OCI-LY1 (cell line): ENCODE results near the gene ARHGEF11.

ENCODE experiments used
- H2AFZ ChIP-seq: fragments of 200-600 bp; sonication (generic), shearing (Covaris generic); 2 replicates; pipeline ENCODE4 v1.6.0; 2014; ENCODE audit warnings: antibody characterized with exemption, mild to moderate bottlenecking, low read length
- H3F3A ChIP-seq: fragments of 200-600 bp; sonication (generic), shearing (Covaris generic); 2 replicates; pipeline ENCODE4 v1.6.0; 2014; ENCODE audit warnings: mild to moderate bottlenecking, antibody characterized with exemption, low read length, moderate library complexity; ENCODE audit not compliant: insufficient read depth
- H3K27ac ChIP-seq: fragments of 200-600 bp; sonication (generic); 2 replicates; pipeline ENCODE4 v1.5.1; 2014; ENCODE audit warnings: low read length, mixed run types, mild to moderate bottlenecking, low read depth; ENCODE audit not compliant: poor library complexity, severe bottlenecking
- H3K27me3 ChIP-seq: fragments of 200-600 bp; sonication (generic); 2 replicates; pipeline ENCODE4 v1.6.0; 2014; ENCODE audit warnings: antibody characterized with exemption, mild to moderate bottlenecking, low read length, moderate library complexity; ENCODE audit not compliant: insufficient read depth
- H3K36me3 ChIP-seq: fragments of 200-600 bp; sonication (generic); 2 replicates; pipeline ENCODE4 v1.6.1; 2014; ENCODE audit warnings: mild to moderate bottlenecking, antibody characterized with exemption, low read length, moderate library complexity, mixed read lengths; ENCODE audit not compliant: insufficient read depth
- H3K4me1 ChIP-seq: fragments of 200-600 bp; sonication (generic); 2 replicates; pipeline ENCODE4 v1.5.1; 2014; ENCODE audit warnings: mild to moderate bottlenecking, low read length, moderate library complexity; ENCODE audit not compliant: insufficient read depth, severe bottlenecking
- H3K4me2 ChIP-seq: fragments of 200-600 bp; sonication (generic), shearing (Covaris generic); 2 replicates; pipeline ENCODE4 v1.6.1; 2014; ENCODE audit warnings: low read length
- H3K4me3 ChIP-seq: fragments of 200-600 bp; sonication (generic); 2 replicates; pipeline ENCODE4 v1.5.1; 2014; ENCODE audit warnings: low read length, low read depth, mild to moderate bottlenecking, mixed read lengths; ENCODE audit not compliant: poor library complexity, severe bottlenecking
- H3K79me2 ChIP-seq: fragments of 200-600 bp; shearing (Covaris generic); 2 replicates; pipeline ENCODE4 v1.6.1; 2016; ENCODE audit warnings: mixed run types, low read length, mixed read lengths; ENCODE audit not compliant: insufficient read depth
- H3K9ac ChIP-seq: fragments of 200-600 bp; sonication (generic), shearing (Covaris generic); 2 replicates; pipeline ENCODE4 v1.6.1; 2014; ENCODE audit warnings: mild to moderate bottlenecking, low read length, mixed read lengths
- H3K9me2 ChIP-seq: fragments of 200-600 bp; sonication (generic), shearing (Covaris generic); 2 replicates; pipeline ENCODE4 v1.6.1; 2014; ENCODE audit warnings: low read depth, mild to moderate bottlenecking, low read length, mixed read lengths
- H3K9me3 ChIP-seq: fragments of 200-600 bp; shearing (Covaris generic); 2 replicates; pipeline ENCODE4 v1.6.1; 2014; ENCODE audit warnings: low read length, mixed read lengths
- H4K20me1 ChIP-seq: fragments of 200-600 bp; sonication (generic), shearing (Covaris generic); 2 replicates; pipeline ENCODE4 v1.6.0; 2016; ENCODE audit warnings: mild to moderate bottlenecking, low read length; ENCODE audit not compliant: insufficient read depth
- CTCF ChIP-seq: fragments of 200-600 bp; sonication (generic), shearing (Covaris generic); IDR thresholded peaks from 2 replicates; pipeline ENCODE4 v1.5.1; 2017; ENCODE audit warnings: mild to moderate bottlenecking, antibody characterized with exemption, low read length, moderate library complexity, mixed read lengths
- EZH2 ChIP-seq: fragments of 200-600 bp; sonication (generic), shearing (Covaris generic); IDR thresholded peaks from 2 replicates; pipeline ENCODE4 v1.8.0; 2017; ENCODE audit warnings: borderline replicate concordance, mixed run types, mild to moderate bottlenecking, antibody characterized with exemption, low read length, moderate library complexity, mixed read lengths

Gene ARHGEF11

GRCh38 chr1:156930483-156930882 lies 115.1 kb downstream of the ARHGEF11 start:
- H3K4me1 ChIP-seq, result no peaks in the 10 kb centered on the region
- no peak for TF ChIP-seq EZH2
- H3K9me3 ChIP-seq, result no peaks in the 10 kb centered on the region

GRCh38 chr1:156929596-156930238 lies 115.8 kb downstream of the ARHGEF11 start:
- Histone ChIP-seq H3K4me1 (no peaks in the 10 kb centered on the region), H3K9me3 (no peaks in the 10 kb centered on the region), H3K79me2 (no peaks in the 10 kb centered on the region), H3K27ac (no peak overlapping the region), H3F3A (no peaks in the 10 kb centered on the region), H3K36me3 (no peaks in the 10 kb centered on the region), H3K4me3 (no peak overlapping the region), H3K4me2 (no peak overlapping the region), H3K9ac (no peak overlapping the region), H3K27me3 (peaks cover 10% of the 10 kb centered on the region; the same call in 1 of the 2 replicates), H3K9me2 (no peaks in the 10 kb centered on the region), H4K20me1 (no peaks in the 10 kb centered on the region), H2AFZ (no peak overlapping the region)
- TF ChIP-seq CTCF (no peak), EZH2 (no peak)

More at GRCh38 chr1:156930483-156930882, 115.1 kb downstream of the ARHGEF11 start:
- Histone ChIP-seq H3K36me3 (no peaks in the 10 kb centered on the region), H3K9me2 (no peaks in the 10 kb centered on the region), H3K4me2 (no peak overlapping the region), H4K20me1 (no peaks in the 10 kb centered on the region), H3K79me2 (no peaks in the 10 kb centered on the region), H3K27me3 (peaks cover 10% of the 10 kb centered on the region; the same call in 1 of the 2 replicates), H3K4me3 (no peak overlapping the region), H3F3A (no peaks in the 10 kb centered on the region), H3K27ac (no peak overlapping the region), H2AFZ (no peak overlapping the region), H3K9ac (no peak overlapping the region)

DNA sequence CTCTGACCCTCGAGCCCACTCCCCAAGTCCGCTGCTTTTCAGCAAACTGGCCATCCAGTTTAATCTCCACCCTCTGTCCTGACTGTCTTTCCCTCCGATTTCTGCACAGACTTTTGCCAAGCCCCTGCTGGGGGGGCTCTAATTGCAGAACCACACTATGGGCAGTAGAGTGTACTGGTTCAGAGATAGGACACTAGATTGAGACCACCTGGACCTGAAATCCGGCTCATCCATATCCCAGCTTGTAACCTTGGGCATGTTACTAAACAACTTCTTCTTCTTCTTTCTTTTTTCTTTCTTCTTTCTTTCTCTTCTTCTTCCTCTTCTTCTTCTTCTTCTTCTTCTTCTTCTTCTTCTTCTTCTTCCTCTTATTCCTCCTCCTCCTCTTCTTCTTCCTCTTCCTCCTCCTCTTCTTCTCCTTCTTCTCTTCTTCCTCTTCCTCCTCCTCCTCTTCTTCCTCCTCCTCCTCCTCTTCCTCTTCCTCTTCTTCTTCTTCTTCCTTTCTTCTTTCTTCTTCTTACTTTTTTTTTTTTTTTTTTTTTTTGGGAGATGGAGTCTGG lies 117.4 kb downstream of the ARHGEF11 start:
- H3K4me1 ChIP-seq, result no peaks in the 10 kb centered on the region
- H3K79me2 ChIP-seq, result no peaks in the 10 kb centered on the region
- H3F3A ChIP-seq, result no peaks in the 10 kb centered on the region
- H3K4me2 ChIP-seq, result no peak overlapping the region
- H3K9me3 ChIP-seq, result no peaks in the 10 kb centered on the region
- H3K27ac ChIP-seq, result no peak overlapping the region
- no peaks in the 10 kb centered on the region for H4K20me1 ChIP-seq
- H3K9ac ChIP-seq, result no peak overlapping the region
- H2AFZ ChIP-seq, result no peak overlapping the region
- no peaks in the 10 kb centered on the region for H3K9me2 ChIP-seq
- H3K36me3 ChIP-seq, result no peaks in the 10 kb centered on the region
- peaks cover 10% of the 10 kb centered on the region; the same call in 1 of the 2 replicates for H3K27me3 ChIP-seq
- no peak overlapping the region for H3K4me3 ChIP-seq
- no peak for TF ChIP-seq EZH2
- no peak for TF ChIP-seq CTCF
